Adrenal gland (tissue), 5 donors: Measurements from ENCODE around the gene RABGAP1L.

Experiments
- POLR2A ChIP-seq, 2 donors: fragments of 450-650 bp; IDR thresholded peaks; one replicate each; pipeline ENCODE4 v1.6.1; 2017; ENCODE audit warnings: antibody characterized with exemption in 2 of 2, mild to moderate bottlenecking in 2 of 2, moderate library complexity in 1 of 2
- TF ChIP-seq, protein P1 (sequence below), 6 experiments: fragments of 450-650 bp in 4 of 6; fragments of 200-600 bp in 2 of 6; sonication (generic) in 1 of 6; IDR thresholded peaks; 1 replicate in 5 of 6; 2 replicates in 1 of 6; pipeline versions ENCODE4 v1.5.1 to v1.8.0; 2016 to 2021; ENCODE audit warnings: antibody characterized with exemption in 6 of 6, mild to moderate bottlenecking in 2 of 6, moderate library complexity in 1 of 6
- donor health status: DM: no; HTN: no; CAD: no.

DNA sequence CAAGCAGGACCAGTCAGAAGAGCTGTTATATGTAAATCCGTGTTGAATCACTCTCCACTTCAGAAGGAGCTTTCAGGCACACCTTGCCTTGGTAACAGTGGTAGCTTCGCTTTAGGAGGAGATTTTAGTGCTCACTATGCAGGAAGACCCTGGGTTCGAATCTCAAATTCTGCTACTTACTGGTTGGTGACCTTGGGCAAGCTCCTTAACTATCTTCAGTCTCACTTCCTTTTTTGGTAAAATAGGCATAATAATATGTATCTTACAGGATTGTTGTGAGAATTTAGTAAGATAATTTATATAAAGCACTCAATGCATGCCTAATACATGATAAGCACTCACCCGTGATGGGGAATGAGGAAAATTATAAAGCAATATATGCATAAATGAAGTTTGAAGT, 241.8 kb downstream of the RABGAP1L start:
- TF ChIP-seq, protein P1, sequence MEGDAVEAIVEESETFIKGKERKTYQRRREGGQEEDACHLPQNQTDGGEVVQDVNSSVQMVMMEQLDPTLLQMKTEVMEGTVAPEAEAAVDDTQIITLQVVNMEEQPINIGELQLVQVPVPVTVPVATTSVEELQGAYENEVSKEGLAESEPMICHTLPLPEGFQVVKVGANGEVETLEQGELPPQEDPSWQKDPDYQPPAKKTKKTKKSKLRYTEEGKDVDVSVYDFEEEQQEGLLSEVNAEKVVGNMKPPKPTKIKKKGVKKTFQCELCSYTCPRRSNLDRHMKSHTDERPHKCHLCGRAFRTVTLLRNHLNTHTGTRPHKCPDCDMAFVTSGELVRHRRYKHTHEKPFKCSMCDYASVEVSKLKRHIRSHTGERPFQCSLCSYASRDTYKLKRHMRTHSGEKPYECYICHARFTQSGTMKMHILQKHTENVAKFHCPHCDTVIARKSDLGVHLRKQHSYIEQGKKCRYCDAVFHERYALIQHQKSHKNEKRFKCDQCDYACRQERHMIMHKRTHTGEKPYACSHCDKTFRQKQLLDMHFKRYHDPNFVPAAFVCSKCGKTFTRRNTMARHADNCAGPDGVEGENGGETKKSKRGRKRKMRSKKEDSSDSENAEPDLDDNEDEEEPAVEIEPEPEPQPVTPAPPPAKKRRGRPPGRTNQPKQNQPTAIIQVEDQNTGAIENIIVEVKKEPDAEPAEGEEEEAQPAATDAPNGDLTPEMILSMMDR (IDR thresholded peaks at IDR 0.05), result no peak
- TF ChIP-seq POLR2A (IDR thresholded peaks at IDR 0.05), result no peak
